Panc1 (cell line): ENCODE results near the gene BCAS3. TPM values are rescaled to one million over a fixed set of nuclear protein-coding genes. Genes with fewer than 3 reads are reported as not detected.
"Not testable (repeated sequence)": the region's sequence is repeated elsewhere in the genome, so short reads cannot be mapped to it uniquely, and the experiment has no call there.

ENCODE experiments used
- ATAC-seq: fragments of 200-7000 bp; cut with Tn5 transposase; 2 replicates; pipeline ENCODE4 v1.9.1; 2020; ENCODE audit warnings: mild to moderate bottlenecking, moderate library complexity
- BruUV-seq: library from RNA; stranded (reverse); fragments of 400-500 nt; replicated peaks from 2 replicates; lab custom pipeline; 2021; lab: Mats Ljungman, UMichigan
- CTCF ChIA-PET: fragments of 300-600 bp; sonication (Branson Sonifier 250); formaldehyde crosslinking; loops from one replicate; lab custom pipeline; 2022; ENCODE audit warnings: antibody characterized with exemption; lab: Charles Lee
- POLR2A ChIA-PET: fragments of 300-600 bp; sonication (Branson Sonifier 250); formaldehyde crosslinking; loops from one replicate; lab custom pipeline; 2022; ENCODE audit warnings: antibody characterized with exemption; lab: Charles Lee
- DNase-seq: peaks from one replicate; pipeline ENCODE4 v3.0.0-alpha.2; 2010; ENCODE audit warnings: low read depth, low spot score
- H3K27ac ChIP-seq: 2 replicates; pipeline ENCODE4 v1.5.1; 2011; ENCODE audit warnings: mild to moderate bottlenecking, low read length, inconsistent platforms
- H3K27me3 ChIP-seq: fragments of 200-500 bp; sonication (Bioruptor generic); 2 replicates; pipeline ENCODE4 v1.6.0; 2014; ENCODE audit warnings: low read length, inconsistent platforms; ENCODE audit not compliant: control insufficient read depth, insufficient read depth
- H3K36me3 ChIP-seq: fragments of 200-500 bp; sonication (Bioruptor generic); 2 replicates; pipeline ENCODE4 v1.5.1; 2014; ENCODE audit warnings: inconsistent platforms, mild to moderate bottlenecking, low read length, moderate library complexity; ENCODE audit not compliant: control insufficient read depth, insufficient read depth
- H3K4me1 ChIP-seq: 2 replicates; pipeline ENCODE4 v1.5.1; 2011; ENCODE audit warnings: inconsistent platforms, mild to moderate bottlenecking, low read length, moderate library complexity; ENCODE audit not compliant: control insufficient read depth, insufficient read depth
- H3K4me3 ChIP-seq, 2 experiments: 2 replicates each; pipeline ENCODE4 v1.5.1; 2011 to 2012; ENCODE audit warnings: low read depth in 2 of 2, low read length in 2 of 2, mild to moderate bottlenecking in 2 of 2, inconsistent platforms in 1 of 2, moderate library complexity in 1 of 2
- H3K9me3 ChIP-seq: fragments of 200-500 bp; sonication (Bioruptor generic); 2 replicates; pipeline ENCODE4 v1.5.1; 2014; ENCODE audit warnings: low read depth, mild to moderate bottlenecking, inconsistent platforms, low read length, moderate library complexity; ENCODE audit not compliant: control insufficient read depth, insufficient read depth
- POLR2AphosphoS5 ChIP-seq: IDR thresholded peaks from 2 replicates; pipeline ENCODE4 v1.6.1; 2012; ENCODE audit warnings: mild to moderate bottlenecking, low read depth, low read length, moderate library complexity
- SIN3A ChIP-seq: IDR thresholded peaks from 2 replicates; pipeline ENCODE4 v1.6.1; 2012; ENCODE audit warnings: low read depth, mild to moderate bottlenecking, low read length, moderate library complexity, borderline replicate concordance; ENCODE audit not compliant: insufficient read depth
- TCF7L2 ChIP-seq: IDR thresholded peaks from 2 replicates; pipeline ENCODE4 v1.6.1; 2011; ENCODE audit warnings: mild to moderate bottlenecking, low read depth, low read length, inconsistent platforms
- in situ Hi-C: cut with HindIII; loops from 2 replicates; pipeline ENCODE4 v1.10.0; 2016; ENCODE audit warnings: low sequenced_read_pairs, low pct_unique_long_range_greater_than_20kb
- intact Hi-C: fragments of 100-400 bp; cut with micrococcal nuclease; formaldehyde crosslinking; loops from one replicate; pipeline ENCODE4 v1.10.0; 2022; ENCODE audit not compliant: unreplicated experiment
- total RNA-seq: library from RNA; stranded (reverse); gene quantifications from one replicate; pipeline ENCODE4 v1.2.1, GENCODE V29; 2021; ENCODE audit not compliant: unreplicated experiment
- TF ChIP-seq, protein P1 (sequence below): fragments of 450-650 bp; IDR thresholded peaks from 2 replicates; pipeline ENCODE4 v1.5.1; 2017; ENCODE audit warnings: mild to moderate bottlenecking
- TF ChIP-seq, protein P2 (sequence below), 2 experiments: IDR thresholded peaks; 2 replicates each; pipeline ENCODE4 v1.6.1; 2011 to 2012; ENCODE audit warnings: low read depth in 2 of 2, control low read depth in 1 of 2, low read length in 1 of 2, mild to moderate bottlenecking in 1 of 2, moderate library complexity in 1 of 2; ENCODE audit not compliant: insufficient read depth in 1 of 2

Gene BCAS3
- total RNA-seq, 1 experiment from 2014 or later: 9.3 TPM

DNA sequence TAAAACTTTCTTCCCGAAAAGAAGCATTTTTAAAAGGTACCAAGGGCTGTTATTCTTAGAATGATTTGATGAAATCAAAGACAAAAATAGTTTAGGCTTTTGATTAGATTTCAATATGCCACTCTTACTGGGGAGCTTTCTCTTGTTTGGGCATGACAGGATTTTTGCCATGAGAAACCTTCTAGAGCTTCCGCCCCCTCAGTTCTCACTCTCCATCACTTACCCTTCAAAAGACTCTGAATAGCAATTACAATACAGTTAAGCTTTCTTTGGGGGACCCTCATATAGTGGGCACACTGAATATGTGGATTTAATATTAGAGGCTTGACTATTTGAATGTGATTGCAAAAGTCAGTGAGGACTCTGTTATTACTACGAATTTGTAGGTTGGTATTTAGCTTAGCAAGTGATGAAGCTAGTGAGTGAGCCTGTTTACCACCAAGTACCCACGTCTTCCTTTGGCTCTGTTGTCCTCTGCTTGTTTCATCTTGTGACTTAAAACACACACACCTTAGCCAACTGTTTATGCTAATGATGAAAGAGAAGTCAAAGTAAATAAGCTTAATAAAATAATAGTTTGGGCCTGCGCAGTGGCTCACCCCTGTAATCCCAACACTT, 563.3 kb downstream of the BCAS3 start:
- in situ Hi-C loops: no loop called here
- no peaks in the 10 kb centered on the region for H3K9me3 ChIP-seq
- DNase-seq (no peak), ATAC-seq (no peak)
- H3K36me3 ChIP-seq: no peaks in the 10 kb centered on the region
- CTCF ChIA-PET: interaction anchor here (0.6 kb wide), 1 partner anchor 14 kb away, joined by 3 read pairs; no protein-coding TSS in a partner anchor
- no peak for TF ChIP-seq TCF7L2
- TF ChIP-seq, protein P1, sequence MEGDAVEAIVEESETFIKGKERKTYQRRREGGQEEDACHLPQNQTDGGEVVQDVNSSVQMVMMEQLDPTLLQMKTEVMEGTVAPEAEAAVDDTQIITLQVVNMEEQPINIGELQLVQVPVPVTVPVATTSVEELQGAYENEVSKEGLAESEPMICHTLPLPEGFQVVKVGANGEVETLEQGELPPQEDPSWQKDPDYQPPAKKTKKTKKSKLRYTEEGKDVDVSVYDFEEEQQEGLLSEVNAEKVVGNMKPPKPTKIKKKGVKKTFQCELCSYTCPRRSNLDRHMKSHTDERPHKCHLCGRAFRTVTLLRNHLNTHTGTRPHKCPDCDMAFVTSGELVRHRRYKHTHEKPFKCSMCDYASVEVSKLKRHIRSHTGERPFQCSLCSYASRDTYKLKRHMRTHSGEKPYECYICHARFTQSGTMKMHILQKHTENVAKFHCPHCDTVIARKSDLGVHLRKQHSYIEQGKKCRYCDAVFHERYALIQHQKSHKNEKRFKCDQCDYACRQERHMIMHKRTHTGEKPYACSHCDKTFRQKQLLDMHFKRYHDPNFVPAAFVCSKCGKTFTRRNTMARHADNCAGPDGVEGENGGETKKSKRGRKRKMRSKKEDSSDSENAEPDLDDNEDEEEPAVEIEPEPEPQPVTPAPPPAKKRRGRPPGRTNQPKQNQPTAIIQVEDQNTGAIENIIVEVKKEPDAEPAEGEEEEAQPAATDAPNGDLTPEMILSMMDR: no peak
- TF ChIP-seq, protein P2, sequence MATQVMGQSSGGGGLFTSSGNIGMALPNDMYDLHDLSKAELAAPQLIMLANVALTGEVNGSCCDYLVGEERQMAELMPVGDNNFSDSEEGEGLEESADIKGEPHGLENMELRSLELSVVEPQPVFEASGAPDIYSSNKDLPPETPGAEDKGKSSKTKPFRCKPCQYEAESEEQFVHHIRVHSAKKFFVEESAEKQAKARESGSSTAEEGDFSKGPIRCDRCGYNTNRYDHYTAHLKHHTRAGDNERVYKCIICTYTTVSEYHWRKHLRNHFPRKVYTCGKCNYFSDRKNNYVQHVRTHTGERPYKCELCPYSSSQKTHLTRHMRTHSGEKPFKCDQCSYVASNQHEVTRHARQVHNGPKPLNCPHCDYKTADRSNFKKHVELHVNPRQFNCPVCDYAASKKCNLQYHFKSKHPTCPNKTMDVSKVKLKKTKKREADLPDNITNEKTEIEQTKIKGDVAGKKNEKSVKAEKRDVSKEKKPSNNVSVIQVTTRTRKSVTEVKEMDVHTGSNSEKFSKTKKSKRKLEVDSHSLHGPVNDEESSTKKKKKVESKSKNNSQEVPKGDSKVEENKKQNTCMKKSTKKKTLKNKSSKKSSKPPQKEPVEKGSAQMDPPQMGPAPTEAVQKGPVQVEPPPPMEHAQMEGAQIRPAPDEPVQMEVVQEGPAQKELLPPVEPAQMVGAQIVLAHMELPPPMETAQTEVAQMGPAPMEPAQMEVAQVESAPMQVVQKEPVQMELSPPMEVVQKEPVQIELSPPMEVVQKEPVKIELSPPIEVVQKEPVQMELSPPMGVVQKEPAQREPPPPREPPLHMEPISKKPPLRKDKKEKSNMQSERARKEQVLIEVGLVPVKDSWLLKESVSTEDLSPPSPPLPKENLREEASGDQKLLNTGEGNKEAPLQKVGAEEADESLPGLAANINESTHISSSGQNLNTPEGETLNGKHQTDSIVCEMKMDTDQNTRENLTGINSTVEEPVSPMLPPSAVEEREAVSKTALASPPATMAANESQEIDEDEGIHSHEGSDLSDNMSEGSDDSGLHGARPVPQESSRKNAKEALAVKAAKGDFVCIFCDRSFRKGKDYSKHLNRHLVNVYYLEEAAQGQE (IDR thresholded peaks at IDR 0.05; ENCODE audit: insufficient read depth in 1 of 2, low read depth in 2 of 2, low read length in 1 of 2): no peak
- no peak for TF ChIP-seq SIN3A
- TF ChIP-seq POLR2AphosphoS5: no peak
- no peaks in the 10 kb centered on the region for H3K27me3 ChIP-seq
- intact Hi-C loops: no loop called here
- H3K27ac ChIP-seq: peak overlapping the region; percentile 7; the same call in 1 of the 2 replicates
- H3K4me3 ChIP-seq: no peak overlapping the region
- peaks cover 11% of the 10 kb centered on the region for H3K4me1 ChIP-seq
- BruUV-seq: no TSS peak
- POLR2A ChIA-PET: no interaction called here

DNA sequence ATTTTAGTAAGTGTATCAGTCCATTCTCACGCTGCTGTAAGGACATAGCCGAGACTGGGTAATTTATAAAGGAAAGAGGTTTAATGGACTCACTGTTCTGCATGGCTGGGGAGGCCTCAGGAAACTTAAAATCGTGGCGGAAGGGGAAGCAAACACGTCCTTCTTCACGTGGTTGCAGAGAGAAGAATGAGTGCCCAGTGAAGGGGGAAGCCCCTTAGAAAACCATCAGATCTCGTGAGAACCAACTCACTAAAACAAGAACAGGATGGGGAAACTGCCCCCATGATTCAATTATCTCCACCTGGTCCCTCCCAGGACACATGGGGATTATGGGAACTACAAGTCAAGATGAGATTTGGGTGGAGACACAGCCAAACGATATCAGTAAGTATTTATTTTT, 567.3 kb downstream of the BCAS3 start:
- intact Hi-C loops, CTCF ChIA-PET, H3K4me1 ChIP-seq, BruUV-seq, DNase-seq, H3K27me3 ChIP-seq, ATAC-seq, POLR2A ChIA-PET, H3K4me3 ChIP-seq, H3K9me3 ChIP-seq, in situ Hi-C loops, H3K36me3 ChIP-seq: not testable (repeated sequence)
- H3K27ac ChIP-seq: peak overlapping the region; percentile 58; the same call in 1 of the 2 replicates

DNA sequence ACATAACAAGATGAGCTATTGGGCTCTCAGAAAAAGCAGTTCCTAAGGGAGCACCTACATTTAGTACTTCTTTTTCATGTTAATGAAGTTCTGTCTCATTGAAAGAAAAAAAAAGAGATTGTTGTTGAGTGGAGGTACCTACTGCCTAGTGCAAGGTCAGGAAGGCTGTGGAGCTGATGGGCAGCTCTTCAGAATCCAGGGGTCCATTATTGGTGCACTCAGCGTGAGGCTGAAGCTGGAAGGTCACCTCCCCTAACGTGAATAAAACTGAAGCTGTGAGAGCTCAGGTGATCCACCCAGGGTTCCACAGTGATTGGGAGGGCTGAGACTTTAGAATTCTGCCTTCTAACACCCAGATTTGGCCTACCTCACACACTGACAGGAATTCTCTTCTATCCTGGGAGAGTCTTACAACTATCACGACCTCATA, 568.1 kb downstream of the BCAS3 start:
- Histone ChIP-seq H3K27me3 (no peaks in the 10 kb centered on the region), H3K9me3 (no peaks in the 10 kb centered on the region), H3K4me3 (no peak overlapping the region), H3K4me1 (0 out of 2 replicates have a peak, but pooled peaks cover 2% of the 10 kb centered on the region), H3K36me3 (no peaks in the 10 kb centered on the region), H3K27ac (peak overlapping the region; percentile 58; the same call in 1 of the 2 replicates)
- no TSS peak for BruUV-seq
- DNase-seq: no peak
- in situ Hi-C loops (no loop called here), intact Hi-C loops (no loop called here)
- TF ChIP-seq, protein P1: no peak
- no peak for ATAC-seq
- POLR2A ChIA-PET: interaction anchor here (0.7 to 0.9 kb wide), 3 partner anchors 13 to 69 kb away, joined by 4 to 17 read pairs (median 11); no protein-coding TSS in a partner anchor
- CTCF ChIA-PET: no interaction called here
